Chondrocyte (in vitro differentiated cells): Measurements from ENCODE around the gene EYA2. TPM values are rescaled to one million over a fixed set of nuclear protein-coding genes. Genes with fewer than 3 reads are reported as not detected.

ENCODE experiments used
- DNase-seq: peaks from one replicate; pipeline ENCODE4 v3.0.0; 2021; ENCODE audit warnings: mixed read lengths, low spot score
- H3K27ac Mint-ChIP-seq: one replicate; pipeline ENCODE4 v1.8.0; 2021; ENCODE audit warnings: mild to moderate bottlenecking, moderate library complexity, mixed read lengths; ENCODE audit not compliant: unreplicated experiment
- H3K27me3 Mint-ChIP-seq: 2 replicates; pipeline ENCODE4 v1.8.0; 2021; ENCODE audit warnings: low read depth, mixed read lengths
- H3K36me3 Mint-ChIP-seq: 2 replicates; pipeline ENCODE4 v1.8.0; 2021; ENCODE audit warnings: low read depth, mixed read lengths
- H3K4me1 Mint-ChIP-seq: 2 replicates; pipeline ENCODE4 v1.8.0; 2021; ENCODE audit warnings: low read depth, mild to moderate bottlenecking, mixed read lengths
- H3K4me3 Mint-ChIP-seq: one replicate; pipeline ENCODE4 v1.8.0; 2021; ENCODE audit warnings: mild to moderate bottlenecking, moderate library complexity, mixed read lengths; ENCODE audit not compliant: unreplicated experiment
- H3K9me3 Mint-ChIP-seq: 2 replicates; pipeline ENCODE4 v1.8.0; 2021; ENCODE audit warnings: low read depth, mixed read lengths
- total RNA-seq: library from RNA; stranded (reverse); gene quantifications from 3 replicates; pipeline ENCODE4 v1.2.1, GENCODE V29; 2021
- TF ChIP-seq, protein P1 (sequence below): fragments of 200-600 bp; sonication (generic); IDR thresholded peaks from 2 replicates; pipeline ENCODE4 v1.5.0; 2021; ENCODE audit warnings: antibody characterized with exemption, mild to moderate bottlenecking, moderate library complexity

The EYA2 gene
- total RNA-seq, 1 donor from 2014 or later = 0.32 TPM

DNA sequence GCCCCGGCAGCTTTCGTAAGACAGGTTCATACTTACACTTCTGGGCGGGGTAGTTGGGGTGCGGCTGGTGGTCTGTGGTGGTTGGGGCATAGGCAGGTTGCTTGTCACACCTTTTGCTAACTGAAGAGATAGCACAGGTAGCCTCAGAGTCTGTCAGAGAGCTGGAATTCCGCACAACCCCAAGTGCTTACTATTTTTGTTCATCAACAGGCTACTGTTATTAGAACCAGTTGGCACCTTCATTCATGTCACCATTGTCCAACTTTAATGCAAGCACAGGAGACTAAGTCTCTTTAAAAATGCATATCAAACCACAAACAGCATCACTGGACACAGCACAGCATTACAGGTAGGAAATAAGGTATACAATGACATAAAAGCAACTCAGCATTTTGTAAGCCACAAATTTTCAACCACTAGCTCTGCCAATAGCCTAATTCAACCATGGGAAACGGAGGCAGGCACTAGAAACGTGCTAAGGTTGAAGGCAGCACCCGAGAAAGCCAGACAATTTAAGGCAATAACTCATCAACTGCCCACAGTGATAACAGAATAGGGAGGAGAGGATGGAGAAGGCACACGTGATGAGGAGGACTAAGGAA lies 318.1 kb downstream of the EYA2 start:
- H3K9me3 Mint-ChIP-seq = no peaks in the 10 kb centered on the region
- no peak overlapping the region for H3K27ac Mint-ChIP-seq
- peaks cover 6% of the 10 kb centered on the region for H3K4me1 Mint-ChIP-seq
- TF ChIP-seq, protein P1, sequence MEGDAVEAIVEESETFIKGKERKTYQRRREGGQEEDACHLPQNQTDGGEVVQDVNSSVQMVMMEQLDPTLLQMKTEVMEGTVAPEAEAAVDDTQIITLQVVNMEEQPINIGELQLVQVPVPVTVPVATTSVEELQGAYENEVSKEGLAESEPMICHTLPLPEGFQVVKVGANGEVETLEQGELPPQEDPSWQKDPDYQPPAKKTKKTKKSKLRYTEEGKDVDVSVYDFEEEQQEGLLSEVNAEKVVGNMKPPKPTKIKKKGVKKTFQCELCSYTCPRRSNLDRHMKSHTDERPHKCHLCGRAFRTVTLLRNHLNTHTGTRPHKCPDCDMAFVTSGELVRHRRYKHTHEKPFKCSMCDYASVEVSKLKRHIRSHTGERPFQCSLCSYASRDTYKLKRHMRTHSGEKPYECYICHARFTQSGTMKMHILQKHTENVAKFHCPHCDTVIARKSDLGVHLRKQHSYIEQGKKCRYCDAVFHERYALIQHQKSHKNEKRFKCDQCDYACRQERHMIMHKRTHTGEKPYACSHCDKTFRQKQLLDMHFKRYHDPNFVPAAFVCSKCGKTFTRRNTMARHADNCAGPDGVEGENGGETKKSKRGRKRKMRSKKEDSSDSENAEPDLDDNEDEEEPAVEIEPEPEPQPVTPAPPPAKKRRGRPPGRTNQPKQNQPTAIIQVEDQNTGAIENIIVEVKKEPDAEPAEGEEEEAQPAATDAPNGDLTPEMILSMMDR = no peak
- H3K27me3 Mint-ChIP-seq = no peaks in the 10 kb centered on the region
- DNase-seq = no peak
- H3K4me3 Mint-ChIP-seq = no peak overlapping the region
- peaks cover 20% of the 10 kb centered on the region for H3K36me3 Mint-ChIP-seq

DNA sequence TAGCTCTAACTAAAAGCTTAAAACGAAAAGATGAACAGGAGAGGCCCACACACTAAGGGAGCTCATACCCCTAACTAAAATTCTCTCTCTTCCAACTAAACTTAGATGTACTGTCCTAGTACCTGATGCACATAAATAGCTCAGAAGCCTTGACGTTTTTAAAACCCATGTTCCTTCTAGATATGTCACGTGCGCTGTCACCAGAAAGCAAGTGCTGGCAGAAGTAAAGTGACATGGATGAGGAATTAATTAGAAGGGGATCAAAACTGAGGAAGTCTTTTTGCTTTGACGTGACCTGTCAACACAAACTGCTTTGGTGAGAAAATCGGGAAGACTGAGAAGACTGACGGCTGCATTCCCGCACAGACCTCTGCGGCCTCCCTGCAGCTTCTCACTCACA lies 319.3 kb downstream of the EYA2 start:
- peaks cover 6% of the 10 kb centered on the region for H3K4me1 Mint-ChIP-seq
- no peak for DNase-seq
- H3K9me3 Mint-ChIP-seq = no peaks in the 10 kb centered on the region
- TF ChIP-seq, protein P1 = no peak
- no peaks in the 10 kb centered on the region for H3K27me3 Mint-ChIP-seq
- no peak overlapping the region for H3K4me3 Mint-ChIP-seq
- H3K36me3 Mint-ChIP-seq = peaks cover 24% of the 10 kb centered on the region
- no peak overlapping the region for H3K27ac Mint-ChIP-seq

- DNase-seq = no peak
- H3K27ac Mint-ChIP-seq = no peak overlapping the region
- H3K4me3 Mint-ChIP-seq = no peak overlapping the region
- H3K36me3 Mint-ChIP-seq = peaks cover 16% of the 10 kb centered on the region
- TF ChIP-seq, protein P1 = no peak
- H3K27me3 Mint-ChIP-seq = no peaks in the 10 kb centered on the region
- H3K4me1 Mint-ChIP-seq = peaks cover 6% of the 10 kb centered on the region
- H3K9me3 Mint-ChIP-seq = no peaks in the 10 kb centered on the region
Observed at GRCh38 chr20:47215653-47216397, 321.2 kb downstream of the EYA2 start.

GRCh38 chr20:47216819-47217410 lies 322.3 kb downstream of the EYA2 start:
- no peak for DNase-seq
- Mint-ChIP-seq H3K36me3 (peaks cover 18% of the 10 kb centered on the region), H3K27me3 (no peaks in the 10 kb centered on the region), H3K27ac (no peak overlapping the region), H3K9me3 (no peaks in the 10 kb centered on the region), H3K4me1 (peaks cover 6% of the 10 kb centered on the region), H3K4me3 (no peak overlapping the region)
- TF ChIP-seq, protein P1 = no peak
